Body of pancreas (tissue), 4 donors: Measurements from ENCODE around the gene FGD5.

ENCODE experiments used
- POLR2A ChIP-seq, 3 donors: fragments of 450-650 bp; IDR thresholded peaks; one replicate each; pipeline ENCODE4 v1.6.1; 2016; ENCODE audit warnings: antibody characterized with exemption in 3 of 3, mild to moderate bottlenecking in 2 of 3
- TF ChIP-seq, protein P1 (sequence below), 7 experiments: fragments of 450-650 bp in 4 of 7; fragments of 200-600 bp in 3 of 7; sonication (generic) in 3 of 7; IDR thresholded peaks; one replicate each; pipeline ENCODE4 v1.5.1; 2016 to 2019; ENCODE audit warnings: antibody characterized with exemption in 7 of 7

DNA sequence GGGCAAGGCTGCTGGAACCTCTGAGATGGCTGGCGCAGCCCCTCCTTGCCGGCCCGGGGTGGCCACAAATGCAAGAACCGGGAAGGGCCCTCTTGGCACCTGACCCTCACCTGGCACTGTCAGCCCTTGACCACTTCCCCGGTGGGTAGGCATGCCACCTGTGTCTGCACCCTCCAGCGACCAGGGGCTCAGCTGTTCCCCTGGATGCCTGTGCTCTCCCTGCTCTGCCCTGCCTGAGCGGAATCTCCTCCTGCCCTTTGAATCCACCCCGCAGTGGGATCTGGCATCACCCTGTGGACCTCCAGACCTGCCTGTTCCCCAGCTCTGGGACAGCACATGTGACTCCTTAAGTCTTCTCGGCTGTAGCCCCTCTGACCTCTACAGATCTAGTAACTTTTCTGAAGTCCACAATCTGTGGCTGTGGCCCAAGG, 26.1 kb upstream of the FGD5 start:
- TF ChIP-seq, protein P1, sequence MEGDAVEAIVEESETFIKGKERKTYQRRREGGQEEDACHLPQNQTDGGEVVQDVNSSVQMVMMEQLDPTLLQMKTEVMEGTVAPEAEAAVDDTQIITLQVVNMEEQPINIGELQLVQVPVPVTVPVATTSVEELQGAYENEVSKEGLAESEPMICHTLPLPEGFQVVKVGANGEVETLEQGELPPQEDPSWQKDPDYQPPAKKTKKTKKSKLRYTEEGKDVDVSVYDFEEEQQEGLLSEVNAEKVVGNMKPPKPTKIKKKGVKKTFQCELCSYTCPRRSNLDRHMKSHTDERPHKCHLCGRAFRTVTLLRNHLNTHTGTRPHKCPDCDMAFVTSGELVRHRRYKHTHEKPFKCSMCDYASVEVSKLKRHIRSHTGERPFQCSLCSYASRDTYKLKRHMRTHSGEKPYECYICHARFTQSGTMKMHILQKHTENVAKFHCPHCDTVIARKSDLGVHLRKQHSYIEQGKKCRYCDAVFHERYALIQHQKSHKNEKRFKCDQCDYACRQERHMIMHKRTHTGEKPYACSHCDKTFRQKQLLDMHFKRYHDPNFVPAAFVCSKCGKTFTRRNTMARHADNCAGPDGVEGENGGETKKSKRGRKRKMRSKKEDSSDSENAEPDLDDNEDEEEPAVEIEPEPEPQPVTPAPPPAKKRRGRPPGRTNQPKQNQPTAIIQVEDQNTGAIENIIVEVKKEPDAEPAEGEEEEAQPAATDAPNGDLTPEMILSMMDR (IDR thresholded peaks at IDR 0.05) = no peak
- TF ChIP-seq POLR2A (IDR thresholded peaks at IDR 0.05) = no peak
